ENCODE measurements around the gene FPR2. TPM values are rescaled to one million over a fixed set of nuclear protein-coding genes. Genes with fewer than 3 reads are reported as not detected.
A peak's percentile ranks its signal among the peaks of the same experiment; 100 is the strongest.

The FPR2 gene
- polyA plus RNA-seq, 3 donors, result 36.2 to 108 (median 70.3) TPM

DNA sequence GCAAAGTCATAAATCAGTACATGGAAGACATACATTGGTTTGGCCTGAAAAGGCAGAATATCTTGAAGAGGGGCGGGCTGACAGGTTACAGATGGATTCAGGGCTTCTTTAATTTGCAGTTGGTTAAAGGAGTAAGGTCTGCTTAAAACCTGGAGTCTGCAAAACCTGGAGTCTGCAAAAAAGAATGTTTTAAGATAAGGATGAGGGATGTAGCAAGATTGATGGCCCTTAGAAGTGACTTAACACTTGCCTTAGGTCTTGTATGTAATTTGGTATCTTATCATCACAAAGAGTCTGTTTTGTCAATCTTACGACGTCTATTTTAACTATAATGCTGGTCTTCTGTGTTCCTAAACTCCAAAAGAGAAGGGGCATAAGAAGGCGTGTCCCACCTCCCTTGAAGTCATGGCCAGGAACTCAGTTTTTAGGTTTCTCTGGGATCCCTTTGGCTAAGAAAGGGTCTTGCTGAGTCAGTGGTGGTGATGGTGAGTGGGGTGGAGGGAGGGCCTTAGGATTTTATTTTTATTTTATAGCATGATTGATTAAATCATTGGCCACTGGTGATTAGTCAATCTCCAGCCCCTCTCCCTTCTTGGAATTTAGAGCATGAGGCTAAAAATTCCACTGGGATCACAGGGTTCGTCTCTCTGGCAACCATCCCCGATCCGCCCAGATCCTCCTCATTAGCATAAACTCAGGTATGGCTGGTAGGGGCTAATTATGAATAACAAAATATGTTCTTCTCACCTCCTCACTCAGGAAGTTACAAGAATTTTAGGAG is 27.0 kb upstream of the FPR2 start:
- no peak overlapping the region for H3K27ac ChIP-seq (ENCODE audit: low read depth in 1 of 2, low read length in 2 of 2)
- H3K4me3 Mint-ChIP-seq, result no peak overlapping the region
- WGBS (ENCODE audit: insufficient coverage), result 92% methylated on average over 2 of the region's 7 CpGs
- H3K4me2 ChIP-seq (replicated peaks; ENCODE audit: extremely low read depth, low read length, poor library complexity, severe bottlenecking), result no peak overlapping the region
- H3K36me3 Mint-ChIP-seq, result peaks cover 5 to 6% of the 10 kb centered on the region in 2 donors
- DNase-seq, result no peak
- no peak overlapping the region for H2AFZ ChIP-seq (ENCODE audit: insufficient read depth, low read depth, low read length, poor library complexity, severe bottlenecking)
- intact Hi-C loops (cut with micrococcal nuclease), result loop anchor here in 1 of 2 donors (2.0 kb wide), 1 partner anchor 29 kb away; no protein-coding TSS in a partner anchor
- no peaks in the 10 kb centered on the region for H3K27me3 ChIP-seq (ENCODE audit: control insufficient read depth in 2 of 2, insufficient read depth in 2 of 2, low read length in 2 of 2)
- peaks cover 11 to 25% (median 16%) of the 10 kb centered on the region in 7 donors for H3K9me3 Mint-ChIP-seq
- H3K27me3 Mint-ChIP-seq (ENCODE audit: low read depth in 3 of 3), result peaks cover 17 to 24% (median 23%) of the 10 kb centered on the region in 3 donors
- no peaks in the 10 kb centered on the region for H4K20me1 ChIP-seq (ENCODE audit: insufficient read depth, low read length)
- H3K4me3 ChIP-seq (replicated peaks in 1 of 3; ENCODE audit: low read depth in 2 of 3, low read length in 3 of 3), result no peak overlapping the region
- H3K27ac Mint-ChIP-seq, result no peak overlapping the region
- no peaks in the 10 kb centered on the region for H3K79me2 ChIP-seq (ENCODE audit: insufficient read depth, low read length)
- H3K36me3 ChIP-seq (replicated peaks in 1 of 2; ENCODE audit: control insufficient read depth in 1 of 2, insufficient read depth in 2 of 2, low read length in 2 of 2), result no peaks in the 10 kb centered on the region
- TF ChIP-seq, protein P1, sequence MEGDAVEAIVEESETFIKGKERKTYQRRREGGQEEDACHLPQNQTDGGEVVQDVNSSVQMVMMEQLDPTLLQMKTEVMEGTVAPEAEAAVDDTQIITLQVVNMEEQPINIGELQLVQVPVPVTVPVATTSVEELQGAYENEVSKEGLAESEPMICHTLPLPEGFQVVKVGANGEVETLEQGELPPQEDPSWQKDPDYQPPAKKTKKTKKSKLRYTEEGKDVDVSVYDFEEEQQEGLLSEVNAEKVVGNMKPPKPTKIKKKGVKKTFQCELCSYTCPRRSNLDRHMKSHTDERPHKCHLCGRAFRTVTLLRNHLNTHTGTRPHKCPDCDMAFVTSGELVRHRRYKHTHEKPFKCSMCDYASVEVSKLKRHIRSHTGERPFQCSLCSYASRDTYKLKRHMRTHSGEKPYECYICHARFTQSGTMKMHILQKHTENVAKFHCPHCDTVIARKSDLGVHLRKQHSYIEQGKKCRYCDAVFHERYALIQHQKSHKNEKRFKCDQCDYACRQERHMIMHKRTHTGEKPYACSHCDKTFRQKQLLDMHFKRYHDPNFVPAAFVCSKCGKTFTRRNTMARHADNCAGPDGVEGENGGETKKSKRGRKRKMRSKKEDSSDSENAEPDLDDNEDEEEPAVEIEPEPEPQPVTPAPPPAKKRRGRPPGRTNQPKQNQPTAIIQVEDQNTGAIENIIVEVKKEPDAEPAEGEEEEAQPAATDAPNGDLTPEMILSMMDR (IDR thresholded peaks at IDR 0.05), result no peak
- H3K4me1 Mint-ChIP-seq, result peaks cover 45% of the 10 kb centered on the region
- peaks cover 43 to 46% of the 10 kb centered on the region in 2 donors for H3K4me1 ChIP-seq (ENCODE audit: control insufficient read depth in 1 of 2, insufficient read depth in 2 of 2, low read length in 2 of 2)
- peaks cover 0 to 14% of the 10 kb centered on the region in 2 donors for H3K9me3 ChIP-seq (replicated peaks in 1 of 2; ENCODE audit: control insufficient read depth in 1 of 2, insufficient read depth in 1 of 2, low read length in 2 of 2)
- no peak overlapping the region for H3K9ac ChIP-seq (ENCODE audit: insufficient read depth, low read length, poor library complexity, severe bottlenecking)

DNA sequence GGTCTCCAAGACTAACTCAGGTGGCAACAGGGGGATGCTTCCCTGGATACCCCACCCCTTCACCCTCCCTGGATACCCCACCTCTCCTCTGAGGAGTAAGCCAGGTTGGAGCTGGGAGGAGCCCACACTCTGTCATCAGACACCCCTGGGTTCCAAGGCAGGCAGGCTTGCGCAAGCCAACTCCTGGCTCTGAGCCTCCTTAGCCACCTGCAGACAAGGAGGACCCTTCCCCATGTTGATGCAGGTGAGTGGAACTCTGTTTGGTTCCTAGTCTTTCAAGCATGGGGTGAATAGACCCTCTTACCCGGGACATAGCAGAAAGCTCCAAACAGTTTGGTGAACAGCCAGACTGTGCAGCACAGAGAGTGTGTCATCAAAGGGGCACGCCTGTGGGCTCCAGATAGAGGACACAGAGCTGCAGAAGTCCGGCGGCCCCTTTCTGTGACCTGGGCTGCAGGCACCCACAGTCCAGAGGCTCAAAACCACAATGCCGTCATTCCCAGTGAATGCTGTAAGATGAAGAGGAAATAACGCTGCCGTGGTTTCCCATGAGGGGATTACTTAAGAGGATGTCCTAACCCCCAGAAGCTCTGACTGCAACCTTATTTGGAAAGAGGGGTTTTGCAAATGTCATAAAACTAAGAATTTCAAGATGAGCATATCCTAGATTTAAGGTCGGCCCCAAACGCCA is 25.1 kb upstream of the FPR2 start:
- H3K9ac ChIP-seq (ENCODE audit: insufficient read depth, low read length, poor library complexity, severe bottlenecking), result no peak overlapping the region
- peaks cover 8 to 18% (median 11%) of the 10 kb centered on the region in 3 donors for H3K27me3 Mint-ChIP-seq (ENCODE audit: low read depth in 3 of 3)
- H3K9me3 ChIP-seq (replicated peaks in 1 of 2; ENCODE audit: control insufficient read depth in 1 of 2, insufficient read depth in 1 of 2, low read length in 2 of 2), result peaks cover 0 to 3% of the 10 kb centered on the region in 2 donors
- 4% methylated on average over 9 of the region's 10 CpGs for WGBS (ENCODE audit: insufficient coverage)
- no peak overlapping the region for H2AFZ ChIP-seq (ENCODE audit: insufficient read depth, low read depth, low read length, poor library complexity, severe bottlenecking)
- TF ChIP-seq, protein P1 (IDR thresholded peaks at IDR 0.05), result no peak
- H3K79me2 ChIP-seq (ENCODE audit: insufficient read depth, low read length), result no peaks in the 10 kb centered on the region
- peaks cover 60% of the 10 kb centered on the region for H3K4me1 Mint-ChIP-seq
- H3K27me3 ChIP-seq (ENCODE audit: control insufficient read depth in 2 of 2, insufficient read depth in 2 of 2, low read length in 2 of 2), result no peaks in the 10 kb centered on the region
- peak; percentile 97 to 100 (median 99) for DNase-seq
- peaks cover 0 to 11% (median 8%) of the 10 kb centered on the region in 7 donors for H3K9me3 Mint-ChIP-seq
- H3K27ac ChIP-seq (ENCODE audit: low read depth in 1 of 2, low read length in 2 of 2), result peak overlapping the region; percentile 12 to 81
- peaks cover 63 to 66% of the 10 kb centered on the region in 2 donors for H3K4me1 ChIP-seq (ENCODE audit: control insufficient read depth in 1 of 2, insufficient read depth in 2 of 2, low read length in 2 of 2)
- intact Hi-C loops (cut with micrococcal nuclease), result loop anchor here (2.0 to 5.0 kb wide), 4 partner anchors 15 to 41 kb away; partner anchors contain the start of gene FPR1 (in 1 of the 2)
- no peaks in the 10 kb centered on the region for H4K20me1 ChIP-seq (ENCODE audit: insufficient read depth, low read length)
- H3K4me3 ChIP-seq (replicated peaks in 1 of 3; ENCODE audit: low read depth in 2 of 3, low read length in 3 of 3), result peak overlapping the region in 1 of 3 experiments; percentile 58
- peak overlapping the region; percentile 59 to 85 for H3K4me3 Mint-ChIP-seq
- peak overlapping the region; percentile 89 to 99 (median 92) for H3K27ac Mint-ChIP-seq
- H3K4me2 ChIP-seq (replicated peaks; ENCODE audit: extremely low read depth, low read length, poor library complexity, severe bottlenecking), result peak overlapping the region; percentile 50
- peaks cover 5 to 6% of the 10 kb centered on the region in 2 donors for H3K36me3 Mint-ChIP-seq
- no peaks in the 10 kb centered on the region for H3K36me3 ChIP-seq (replicated peaks in 1 of 2; ENCODE audit: control insufficient read depth in 1 of 2, insufficient read depth in 2 of 2, low read length in 2 of 2)

Data from CD14-positive monocyte (primary cell).